AG09319 (cell line): ENCODE measurements around the gene ZNF705A.
A peak's percentile ranks its signal among the peaks of the same experiment; 100 is the strongest.
"Not testable (repeated sequence)": the region's sequence is repeated elsewhere in the genome, so short reads cannot be mapped to it uniquely, and the experiment has no call there.

Experiments
- DNase-seq: peaks from one replicate; pipeline ENCODE4 v3.0.0-alpha.2; 2010; ENCODE audit warnings: low read depth; ENCODE audit errors: extremely low read depth
- TF ChIP-seq, protein P1 (sequence below): IDR thresholded peaks from 2 replicates; pipeline ENCODE4 v1.5.1; 2011; ENCODE audit warnings: low read depth, mild to moderate bottlenecking, inconsistent platforms, low read length, moderate library complexity

Gene ZNF705A

DNA sequence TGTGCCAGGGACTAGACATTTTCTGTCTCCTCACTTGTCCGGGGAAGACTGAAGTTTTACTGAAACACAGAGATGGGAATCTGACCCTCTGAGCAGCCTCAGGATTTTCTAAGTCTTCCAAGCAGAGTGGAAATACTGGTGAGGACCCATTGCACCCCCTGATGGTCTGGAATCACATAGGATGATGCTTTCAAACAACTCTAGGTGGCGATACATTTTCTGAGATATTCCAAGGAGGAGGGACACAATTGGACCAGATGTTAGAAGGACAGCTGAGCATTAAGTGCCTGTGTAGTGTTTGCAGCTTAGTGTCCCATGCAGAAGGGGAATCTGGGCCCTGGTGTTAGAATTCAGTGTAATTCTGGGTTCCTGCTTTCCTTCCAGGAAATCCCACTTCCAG lies 31.3 kb downstream of the ZNF705A start:
- not testable (repeated sequence) for DNase-seq

DNA sequence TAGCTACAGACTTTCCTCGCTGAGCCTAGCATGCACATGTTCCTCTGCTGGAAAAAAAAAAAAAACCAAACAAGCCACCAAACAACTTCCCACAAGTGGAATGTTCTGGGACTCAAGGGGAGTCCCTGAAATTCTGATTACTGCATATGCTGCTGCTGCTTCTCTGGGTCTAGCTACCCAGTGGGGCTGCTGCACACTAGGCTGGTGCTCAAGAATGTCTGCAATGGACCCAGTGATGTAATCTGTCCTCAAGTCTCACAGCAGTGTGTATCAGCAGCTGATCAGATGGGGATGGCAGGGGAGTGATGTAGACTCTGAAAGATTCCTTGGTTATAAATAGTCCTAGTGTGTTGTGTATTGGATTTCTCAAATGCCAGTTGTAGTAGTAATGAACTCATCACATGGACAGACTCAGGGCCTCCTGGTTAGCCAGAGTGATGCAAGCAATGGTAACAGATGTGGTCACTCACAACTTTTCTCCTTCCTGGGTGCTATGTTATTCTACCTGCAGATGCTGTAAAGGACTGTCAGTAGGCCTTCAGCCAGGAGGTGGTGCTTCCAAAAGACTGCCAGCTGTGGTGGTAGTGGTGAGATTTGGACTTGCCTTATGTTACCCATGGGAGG lies 41.0 kb downstream of the ZNF705A start:
- peak; percentile 39 for DNase-seq

DNA sequence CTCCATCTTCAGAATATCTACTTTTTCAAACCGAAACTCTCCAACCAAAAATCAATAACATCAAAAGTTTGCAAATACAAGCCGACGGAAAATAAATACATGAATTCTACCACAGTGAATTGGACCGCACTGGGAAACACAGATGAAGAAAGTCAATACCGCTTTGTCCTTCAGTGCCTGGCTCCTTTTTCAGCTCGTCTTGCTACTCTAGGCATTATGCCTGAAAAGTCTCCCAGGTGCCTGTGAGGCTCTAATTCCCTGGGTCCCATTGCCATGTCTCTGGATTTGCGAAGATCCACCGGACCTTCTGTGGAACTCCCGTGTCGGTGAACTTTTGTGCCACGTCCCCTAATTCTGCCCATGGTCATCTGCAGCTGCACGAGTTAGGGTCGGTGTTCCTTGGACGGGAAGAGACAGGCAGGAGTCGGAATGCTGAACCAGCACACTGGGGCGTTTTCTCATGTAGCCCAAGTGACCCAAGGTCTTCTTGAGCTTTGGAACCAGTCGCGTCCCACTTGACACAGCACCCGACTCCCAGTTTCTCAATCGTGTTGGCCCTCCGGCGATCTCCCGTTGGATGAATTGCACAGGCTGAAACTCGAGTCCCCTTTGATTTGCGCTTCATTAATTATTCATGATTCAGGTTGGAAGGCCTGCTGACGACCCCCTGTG lies 62.0 kb downstream of the ZNF705A start:
- not testable (repeated sequence) for DNase-seq

DNA sequence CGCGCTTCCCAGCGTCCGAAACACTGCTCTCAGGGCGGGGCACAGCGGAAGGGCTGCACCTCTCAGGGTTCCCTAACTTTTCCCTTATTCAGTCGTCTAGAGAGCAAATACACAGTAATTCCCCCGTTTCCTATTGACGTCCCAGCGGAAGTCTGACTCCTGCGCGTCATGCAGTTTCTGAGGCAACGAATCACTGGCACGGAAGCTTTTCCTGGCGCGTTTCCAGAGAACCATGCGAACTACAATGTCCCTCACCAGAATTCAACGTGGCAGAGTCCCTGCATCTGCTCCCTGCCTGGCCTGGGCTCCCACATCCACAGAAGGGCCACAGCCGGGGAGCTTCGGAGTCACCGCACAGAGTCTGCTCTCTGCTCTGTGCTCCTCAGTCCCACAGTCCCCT lies 64.6 kb downstream of the ZNF705A start:
- not testable (repeated sequence) for DNase-seq

DNA sequence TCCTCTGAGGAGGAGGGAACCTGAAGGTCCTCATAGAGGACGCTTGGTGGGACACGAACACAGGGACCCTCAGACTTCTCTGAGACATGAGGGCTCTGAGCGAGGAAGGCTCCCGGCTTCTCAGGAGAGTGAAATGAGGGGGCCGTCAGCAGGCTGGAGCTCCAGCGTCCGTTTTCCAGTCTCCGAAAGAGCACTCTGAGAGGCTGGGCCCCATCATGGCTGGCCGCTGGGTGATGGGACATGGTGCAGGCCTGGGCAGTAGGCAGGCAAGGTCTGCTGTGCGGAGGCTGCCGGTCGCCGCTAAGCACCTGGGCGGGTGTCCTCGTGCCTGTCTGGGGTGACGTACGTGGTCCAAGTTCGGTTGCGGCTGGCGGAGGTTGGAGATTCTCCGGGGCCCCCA lies 65.0 kb downstream of the ZNF705A start:
- not testable (repeated sequence) for DNase-seq

DNA sequence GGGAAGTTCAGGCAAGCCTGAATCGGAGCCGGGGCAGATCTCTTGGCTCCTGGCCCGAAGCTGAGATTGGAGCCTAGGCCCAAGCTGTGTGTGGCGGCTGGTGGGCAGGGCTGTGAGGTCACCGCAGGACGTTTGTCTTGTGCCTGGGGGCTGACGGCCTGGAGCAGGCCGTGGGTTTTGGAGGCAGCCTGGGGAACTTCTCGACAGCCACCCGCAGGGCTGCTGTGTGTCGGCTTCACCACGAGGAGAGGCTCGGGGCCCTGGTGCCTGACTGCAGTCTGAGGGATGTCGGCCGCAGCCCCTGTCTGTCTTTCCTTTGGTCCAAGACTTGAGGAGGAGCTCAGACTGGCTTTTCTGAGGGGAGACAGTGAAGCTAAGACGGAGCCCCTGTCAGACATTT lies 65.5 kb downstream of the ZNF705A start:
- DNase-seq: not testable (repeated sequence)

DNA sequence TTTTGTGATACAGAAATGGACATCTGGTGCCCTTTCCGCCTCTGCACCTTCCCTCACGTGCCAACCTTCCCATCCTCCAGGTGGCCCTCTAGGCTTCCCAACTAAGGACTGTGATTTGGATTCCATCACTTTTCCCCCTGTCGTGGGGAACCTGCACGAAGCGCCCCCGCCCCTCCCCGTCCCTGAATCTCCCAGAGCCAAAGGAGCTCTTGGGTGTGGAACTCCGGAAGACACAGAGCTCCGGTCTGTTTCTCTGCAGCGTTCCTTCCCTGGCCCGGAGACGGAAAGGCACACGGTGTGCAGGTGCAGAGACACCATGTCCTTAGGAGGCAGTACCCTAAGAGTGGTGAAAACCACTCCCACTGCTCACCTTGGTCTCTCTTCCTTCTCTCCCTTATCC lies 66.8 kb downstream of the ZNF705A start:
- not testable (repeated sequence) for DNase-seq

DNA sequence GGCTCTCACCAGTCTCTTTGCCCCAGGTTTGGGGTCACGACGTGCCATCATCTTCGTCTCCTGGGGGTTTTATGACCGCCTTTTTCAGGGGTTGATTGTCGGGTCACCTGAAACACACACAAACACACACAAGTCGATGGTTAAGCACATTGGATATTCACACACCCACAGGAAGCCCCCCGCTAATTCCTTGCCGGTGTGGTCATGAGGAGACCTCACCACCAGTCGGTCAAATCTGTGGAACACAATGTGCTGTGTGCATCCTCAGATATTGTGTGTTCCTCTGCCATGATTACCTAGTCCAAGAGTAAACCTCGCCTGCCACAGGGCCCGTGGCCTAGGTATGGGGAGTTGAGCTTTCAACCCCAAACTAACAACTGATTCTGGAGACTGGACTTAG lies 68.0 kb downstream of the ZNF705A start:
- DNase-seq: not testable (repeated sequence)

DNA sequence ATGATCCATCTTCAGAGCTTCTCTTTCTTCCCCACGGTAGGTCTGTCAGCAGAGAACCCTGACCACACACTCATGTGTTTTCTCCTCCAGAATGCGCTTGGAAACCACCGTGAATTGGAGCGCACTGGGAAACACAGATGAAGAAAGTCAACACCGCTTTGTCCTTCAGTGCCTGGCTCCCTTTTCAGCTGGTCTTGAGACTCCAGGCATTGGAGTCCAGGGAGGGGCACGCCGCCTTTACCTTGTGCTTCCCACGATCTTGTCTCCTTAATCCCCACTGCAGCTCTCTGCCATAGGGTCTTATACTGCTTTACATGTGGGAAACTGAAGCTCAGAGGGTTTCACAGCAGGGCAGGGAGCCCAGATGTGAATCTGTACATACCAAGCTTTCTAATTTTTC lies 69.5 kb downstream of the ZNF705A start:
- DNase-seq: no peak
- TF ChIP-seq, protein P1, sequence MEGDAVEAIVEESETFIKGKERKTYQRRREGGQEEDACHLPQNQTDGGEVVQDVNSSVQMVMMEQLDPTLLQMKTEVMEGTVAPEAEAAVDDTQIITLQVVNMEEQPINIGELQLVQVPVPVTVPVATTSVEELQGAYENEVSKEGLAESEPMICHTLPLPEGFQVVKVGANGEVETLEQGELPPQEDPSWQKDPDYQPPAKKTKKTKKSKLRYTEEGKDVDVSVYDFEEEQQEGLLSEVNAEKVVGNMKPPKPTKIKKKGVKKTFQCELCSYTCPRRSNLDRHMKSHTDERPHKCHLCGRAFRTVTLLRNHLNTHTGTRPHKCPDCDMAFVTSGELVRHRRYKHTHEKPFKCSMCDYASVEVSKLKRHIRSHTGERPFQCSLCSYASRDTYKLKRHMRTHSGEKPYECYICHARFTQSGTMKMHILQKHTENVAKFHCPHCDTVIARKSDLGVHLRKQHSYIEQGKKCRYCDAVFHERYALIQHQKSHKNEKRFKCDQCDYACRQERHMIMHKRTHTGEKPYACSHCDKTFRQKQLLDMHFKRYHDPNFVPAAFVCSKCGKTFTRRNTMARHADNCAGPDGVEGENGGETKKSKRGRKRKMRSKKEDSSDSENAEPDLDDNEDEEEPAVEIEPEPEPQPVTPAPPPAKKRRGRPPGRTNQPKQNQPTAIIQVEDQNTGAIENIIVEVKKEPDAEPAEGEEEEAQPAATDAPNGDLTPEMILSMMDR: no peak

DNA sequence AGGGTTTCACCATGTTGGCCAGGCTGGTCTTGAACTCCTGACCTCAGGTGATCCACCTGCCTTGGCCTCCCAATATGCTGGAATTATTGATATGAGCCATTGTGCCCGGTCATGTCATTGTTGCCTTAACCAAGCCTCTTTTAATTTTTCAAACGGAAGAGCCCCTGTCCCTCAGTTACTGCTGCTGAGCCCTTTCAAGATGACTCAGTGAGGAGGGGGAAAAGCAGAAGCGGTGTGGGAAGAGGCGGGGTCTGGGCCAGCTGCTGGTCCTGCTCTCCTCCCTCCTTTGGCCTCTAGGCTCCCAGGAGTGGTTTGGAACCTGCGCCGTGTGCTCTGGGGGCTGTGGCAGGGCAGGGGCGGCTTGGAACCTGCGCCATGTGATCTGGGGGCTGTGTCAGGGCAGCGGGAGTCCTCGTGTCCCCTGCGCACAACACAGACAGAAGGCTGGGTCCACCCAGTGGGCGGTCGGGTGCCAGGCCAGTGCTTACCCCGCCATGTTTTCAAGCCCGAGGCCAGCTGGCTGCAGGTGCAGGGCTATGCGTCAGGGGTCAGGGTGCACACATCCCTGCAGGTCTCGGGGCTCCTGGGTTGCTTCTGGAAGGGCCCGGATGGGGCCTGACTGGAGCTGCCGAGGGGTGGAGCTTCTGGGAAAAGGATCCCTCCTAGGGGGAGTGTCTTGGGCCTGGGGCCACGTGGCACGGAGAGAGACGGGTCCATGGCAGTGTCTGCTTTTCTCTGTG lies 70.3 kb downstream of the ZNF705A start, which contains the start of gene FAM90A1:
Gene FAM90A1 (minus strand): TSS at position 627 of the 740 bp plus-strand sequence. CDS start 2,786 bp downstream, outside the sequence.
- DNase-seq: not testable (repeated sequence)

DNA sequence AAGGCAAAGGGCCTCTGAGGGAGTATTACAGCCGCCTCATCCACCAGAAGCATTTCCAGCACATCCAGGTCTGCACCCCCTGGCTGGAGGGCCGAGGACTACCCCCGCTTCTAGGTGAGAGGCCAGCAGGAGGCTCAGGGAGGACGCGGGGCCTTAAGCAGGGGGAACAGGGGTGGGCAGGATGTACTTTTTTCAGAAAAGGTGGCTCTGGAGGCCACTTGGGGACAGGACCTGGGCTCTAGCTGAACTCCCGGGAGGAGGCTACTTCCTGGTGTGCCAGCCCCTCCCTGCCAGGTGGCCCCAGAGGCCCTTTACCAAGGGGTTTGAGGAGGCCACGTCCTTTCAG lies 70.9 kb downstream of the ZNF705A start:
- DNase-seq: not testable (repeated sequence)

DNA sequence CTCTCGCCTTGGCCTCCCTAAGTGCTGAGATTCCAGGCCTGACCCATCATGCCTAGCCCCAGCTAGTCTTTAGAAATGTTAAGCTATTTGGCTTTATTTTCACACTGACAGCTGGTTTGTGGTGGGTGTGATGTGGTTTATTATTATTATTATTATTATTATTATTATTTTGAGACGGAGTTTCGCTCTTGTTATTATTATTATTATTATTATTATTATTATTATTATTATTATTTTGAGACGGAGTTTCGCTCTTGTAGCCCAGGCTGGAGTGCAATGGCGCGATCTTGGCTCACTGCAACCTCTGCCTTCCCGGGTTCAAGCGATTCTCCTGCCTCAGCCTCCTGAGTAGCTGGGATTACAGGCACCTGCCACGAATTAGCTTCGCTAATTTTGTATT lies 71.8 kb downstream of the ZNF705A start:
- DNase-seq: not testable (repeated sequence)

DNA sequence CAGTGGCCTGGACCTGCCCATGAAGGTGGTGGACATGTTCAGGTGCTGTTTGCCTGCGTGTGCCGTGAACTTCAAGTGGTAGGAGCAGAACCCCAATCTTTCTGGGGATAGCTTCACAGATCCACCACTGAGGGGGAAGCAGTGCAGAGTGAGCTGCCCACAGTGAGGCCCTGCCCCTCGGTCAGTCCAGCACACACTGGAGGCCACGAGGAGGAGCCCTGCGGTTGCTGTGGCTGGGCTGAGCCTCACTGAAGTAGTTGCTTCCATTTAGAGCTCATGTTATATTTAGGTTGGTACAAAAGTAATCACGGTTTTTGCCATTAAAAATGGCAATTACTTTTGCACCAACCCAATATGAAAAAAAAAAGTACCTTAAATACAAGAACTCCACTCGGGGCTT lies 72.7 kb downstream of the ZNF705A start:
- not testable (repeated sequence) for DNase-seq
